Measurements from ENCODE around the gene MAGED2.
"Not testable (repeated sequence)": the region's sequence is repeated elsewhere in the genome, so short reads cannot be mapped to it uniquely, and the experiment has no call there.

Gene MAGED2

DNA sequence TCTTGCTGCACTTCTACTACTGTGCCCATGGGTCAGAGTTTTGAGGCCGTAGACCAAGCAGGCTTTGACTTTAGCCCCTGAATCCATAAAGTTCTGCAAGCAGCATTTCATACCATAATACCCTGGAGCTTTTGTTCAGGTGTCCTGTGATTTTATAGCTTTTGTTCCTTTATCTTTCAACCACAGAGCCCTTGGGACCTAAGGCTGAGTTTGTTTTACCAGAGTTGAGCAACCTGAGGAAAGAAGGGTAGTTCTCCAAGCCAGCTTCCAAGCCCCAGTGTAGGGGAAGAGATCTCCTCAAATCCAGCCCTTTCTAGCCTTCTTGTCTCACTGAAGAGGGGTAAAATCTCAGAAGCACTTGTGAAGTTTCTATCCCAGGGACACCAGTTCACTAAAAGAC, 35.1 kb downstream of the MAGED2 start:
- ATAC-seq (ENCODE audit: low read depth) (no peak), DNase-seq (ENCODE audit: low spot score) (no peak)
- no peak overlapping the region for H3K27ac ChIP-seq (ENCODE audit: poor library complexity, severe bottlenecking)
- H3K36me3 ChIP-seq (ENCODE audit: low read depth) = no peaks in the 10 kb centered on the region
- no peaks in the 10 kb centered on the region for H3K4me1 ChIP-seq (ENCODE audit: insufficient read depth, poor library complexity, severe bottlenecking)
- no peak for TF ChIP-seq CTCF (IDR thresholded peaks at IDR 0.05; ENCODE audit: poor library complexity, severe bottlenecking)
- H3K4me3 ChIP-seq (ENCODE audit: severe bottlenecking) = no peak overlapping the region
- no peaks in the 10 kb centered on the region for H3K27me3 ChIP-seq (ENCODE audit: insufficient read depth, poor library complexity, severe bottlenecking)
- H3K9me3 ChIP-seq (ENCODE audit: severe bottlenecking) = no peaks in the 10 kb centered on the region

DNA sequence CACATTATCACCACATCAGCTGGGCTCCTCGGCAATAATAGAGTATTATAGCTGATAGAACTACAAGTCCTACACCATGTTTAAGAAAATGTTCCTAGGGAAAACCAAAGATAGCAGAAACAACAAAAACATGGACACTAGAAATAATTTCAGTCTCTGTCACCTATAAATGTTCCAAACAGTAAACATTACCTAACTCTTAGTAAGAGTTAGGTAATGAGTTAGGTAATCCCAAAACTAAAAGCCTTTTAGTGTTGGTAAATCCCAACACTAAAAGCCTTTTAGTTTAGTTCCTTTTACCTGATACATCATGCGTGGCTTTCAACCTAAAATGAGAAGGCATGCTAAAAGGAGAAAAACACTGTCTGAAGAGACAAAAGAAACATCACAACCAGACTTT, 35.5 kb downstream of the MAGED2 start:
- no peak for ATAC-seq (ENCODE audit: low read depth)
- DNase-seq (ENCODE audit: low spot score) = no peak
- H3K9me3 ChIP-seq (ENCODE audit: severe bottlenecking) = no peaks in the 10 kb centered on the region
- no peaks in the 10 kb centered on the region for H3K36me3 ChIP-seq (ENCODE audit: low read depth)
- H3K27me3 ChIP-seq (ENCODE audit: insufficient read depth, poor library complexity, severe bottlenecking) = no peaks in the 10 kb centered on the region
- no peaks in the 10 kb centered on the region for H3K4me1 ChIP-seq (ENCODE audit: insufficient read depth, poor library complexity, severe bottlenecking)
- no peak for TF ChIP-seq CTCF (IDR thresholded peaks at IDR 0.05; ENCODE audit: poor library complexity, severe bottlenecking)
- no peak overlapping the region for H3K4me3 ChIP-seq (ENCODE audit: severe bottlenecking)
- H3K27ac ChIP-seq (ENCODE audit: poor library complexity, severe bottlenecking) = no peak overlapping the region

DNA sequence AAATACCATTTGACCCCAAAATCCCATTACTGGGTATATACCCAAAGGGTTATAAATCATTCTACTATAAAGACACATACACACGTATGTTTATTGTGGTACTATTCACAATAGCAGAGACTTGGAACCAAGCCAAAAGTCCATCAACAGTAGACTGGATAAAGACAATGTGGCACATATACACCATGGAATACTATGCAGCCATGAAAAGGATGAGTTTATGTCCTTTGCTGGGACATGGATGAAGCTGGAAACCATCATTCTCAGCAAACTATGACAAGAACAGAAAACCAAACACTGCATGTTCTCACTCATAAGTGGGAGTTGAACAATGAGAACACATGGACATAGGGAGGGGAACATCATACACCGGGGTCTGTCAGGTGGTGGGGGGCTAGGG, 40.2 kb downstream of the MAGED2 start:
- not testable (repeated sequence) for H3K9me3 ChIP-seq (ENCODE audit: severe bottlenecking); H3K27ac ChIP-seq (ENCODE audit: poor library complexity, severe bottlenecking); ATAC-seq (ENCODE audit: low read depth); H3K36me3 ChIP-seq (ENCODE audit: low read depth); H3K27me3 ChIP-seq (ENCODE audit: insufficient read depth, poor library complexity, severe bottlenecking); H3K4me3 ChIP-seq (ENCODE audit: severe bottlenecking); DNase-seq (ENCODE audit: low spot score); H3K4me1 ChIP-seq (ENCODE audit: insufficient read depth, poor library complexity, severe bottlenecking)

DNA sequence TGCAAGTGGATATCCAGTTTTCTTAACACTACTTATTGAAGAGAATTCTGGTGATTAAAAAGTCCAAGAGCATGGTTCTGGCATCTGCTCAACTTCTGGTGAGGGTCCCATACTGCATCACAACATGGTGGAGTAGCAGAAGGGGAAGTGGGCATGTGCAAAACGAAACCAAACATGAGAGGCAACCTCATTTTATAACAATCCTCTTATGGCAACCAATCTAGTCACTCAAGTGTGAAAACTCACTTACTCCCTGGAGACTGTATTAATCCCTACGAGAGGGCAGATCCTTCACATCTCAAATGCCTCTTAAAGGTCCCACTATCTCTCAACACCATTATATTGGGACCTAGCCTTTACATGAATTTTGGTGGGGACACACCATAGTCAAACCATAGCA, 57.7 kb downstream of the MAGED2 start:
- Histone ChIP-seq H3K27me3 (ENCODE audit: insufficient read depth, poor library complexity, severe bottlenecking) (no peaks in the 10 kb centered on the region), H3K9me3 (ENCODE audit: severe bottlenecking) (no peaks in the 10 kb centered on the region), H3K36me3 (ENCODE audit: low read depth) (no peaks in the 10 kb centered on the region), H3K27ac (ENCODE audit: poor library complexity, severe bottlenecking) (no peak overlapping the region), H3K4me1 (ENCODE audit: insufficient read depth, poor library complexity, severe bottlenecking) (no peaks in the 10 kb centered on the region), H3K4me3 (ENCODE audit: severe bottlenecking) (no peak overlapping the region)
- TF ChIP-seq CTCF (IDR thresholded peaks at IDR 0.05; ENCODE audit: poor library complexity, severe bottlenecking) = no peak
- DNase-seq (ENCODE audit: low spot score) (no peak), ATAC-seq (ENCODE audit: low read depth) (no peak)

Measured in RWPE2 (cell line).